Type B pancreatic cell (in vitro differentiated cells): Measurements from ENCODE around the gene KIF26B. TPM values are rescaled to one million over a fixed set of nuclear protein-coding genes. Genes with fewer than 3 reads are reported as not detected.
"Not testable (repeated sequence)": the region's sequence is repeated elsewhere in the genome, so short reads cannot be mapped to it uniquely, and the experiment has no call there.

Source experiments
- DNase-seq: peaks from one replicate; pipeline ENCODE4 v3.0.0; 2021; ENCODE audit warnings: mixed read lengths; ENCODE audit not compliant: unreplicated experiment; ENCODE audit errors: extremely low spot score
- H3K27ac Mint-ChIP-seq: 2 replicates; pipeline ENCODE4 v1.8.0; 2021; ENCODE audit warnings: mild to moderate bottlenecking, mixed read lengths
- H3K27me3 Mint-ChIP-seq: 2 replicates; pipeline ENCODE4 v1.8.0; 2021; ENCODE audit warnings: mixed read lengths
- H3K36me3 Mint-ChIP-seq: 2 replicates; pipeline ENCODE4 v1.8.0; 2021; ENCODE audit warnings: mixed read lengths
- H3K4me1 Mint-ChIP-seq: one replicate; pipeline ENCODE4 v1.8.0; 2021; ENCODE audit warnings: mixed read lengths; ENCODE audit not compliant: unreplicated experiment
- H3K4me3 Mint-ChIP-seq: 2 replicates; pipeline ENCODE4 v1.8.0; 2021; ENCODE audit warnings: mild to moderate bottlenecking, mixed read lengths
- H3K9me3 Mint-ChIP-seq: 2 replicates; pipeline ENCODE4 v1.8.0; 2021; ENCODE audit warnings: mixed read lengths
- CTCF ChIP-seq: fragments of 200-600 bp; sonication (generic); conservative IDR thresholded peaks from 2 replicates; pipeline ENCODE4 v1.5.0; 2021; ENCODE audit warnings: antibody characterized with exemption, mild to moderate bottlenecking
- total RNA-seq: library from RNA; stranded (reverse); gene quantifications from 2 replicates; pipeline ENCODE4 v1.2.1, GENCODE V29; 2021; ENCODE audit warnings: low replicate concordance

KIF26B gene
- total RNA-seq, 1 donor from 2014 or later = 22.1 TPM

DNA sequence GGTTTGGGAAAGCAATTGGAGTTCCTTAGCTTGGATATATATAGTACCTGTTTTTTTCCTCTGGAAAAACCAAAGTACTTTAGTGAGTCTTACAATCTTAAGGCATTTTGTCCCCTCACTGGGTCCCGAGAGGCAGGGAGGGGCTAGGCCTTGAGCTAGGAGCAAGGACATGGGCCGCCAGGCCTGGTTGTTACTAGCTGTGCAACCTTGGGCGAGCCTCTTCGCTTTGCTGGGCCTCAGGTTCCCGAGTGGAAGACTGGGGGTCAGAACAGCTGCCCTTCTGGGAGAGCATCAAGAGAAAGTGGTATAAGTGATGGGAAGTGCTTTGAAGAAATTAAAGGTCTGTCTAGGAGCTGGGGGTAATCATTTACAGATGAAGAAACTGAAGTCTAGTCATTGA lies 553.2 kb downstream of the KIF26B start:
- Mint-ChIP-seq H3K9me3 (no peaks in the 10 kb centered on the region), H3K4me1 (no peaks in the 10 kb centered on the region), H3K27ac (no peak overlapping the region), H3K36me3 (peaks cover 4% of the 10 kb centered on the region), H3K27me3 (no peaks in the 10 kb centered on the region), H3K4me3 (no peak overlapping the region)
- no peak for TF ChIP-seq CTCF
- DNase-seq = no peak

DNA sequence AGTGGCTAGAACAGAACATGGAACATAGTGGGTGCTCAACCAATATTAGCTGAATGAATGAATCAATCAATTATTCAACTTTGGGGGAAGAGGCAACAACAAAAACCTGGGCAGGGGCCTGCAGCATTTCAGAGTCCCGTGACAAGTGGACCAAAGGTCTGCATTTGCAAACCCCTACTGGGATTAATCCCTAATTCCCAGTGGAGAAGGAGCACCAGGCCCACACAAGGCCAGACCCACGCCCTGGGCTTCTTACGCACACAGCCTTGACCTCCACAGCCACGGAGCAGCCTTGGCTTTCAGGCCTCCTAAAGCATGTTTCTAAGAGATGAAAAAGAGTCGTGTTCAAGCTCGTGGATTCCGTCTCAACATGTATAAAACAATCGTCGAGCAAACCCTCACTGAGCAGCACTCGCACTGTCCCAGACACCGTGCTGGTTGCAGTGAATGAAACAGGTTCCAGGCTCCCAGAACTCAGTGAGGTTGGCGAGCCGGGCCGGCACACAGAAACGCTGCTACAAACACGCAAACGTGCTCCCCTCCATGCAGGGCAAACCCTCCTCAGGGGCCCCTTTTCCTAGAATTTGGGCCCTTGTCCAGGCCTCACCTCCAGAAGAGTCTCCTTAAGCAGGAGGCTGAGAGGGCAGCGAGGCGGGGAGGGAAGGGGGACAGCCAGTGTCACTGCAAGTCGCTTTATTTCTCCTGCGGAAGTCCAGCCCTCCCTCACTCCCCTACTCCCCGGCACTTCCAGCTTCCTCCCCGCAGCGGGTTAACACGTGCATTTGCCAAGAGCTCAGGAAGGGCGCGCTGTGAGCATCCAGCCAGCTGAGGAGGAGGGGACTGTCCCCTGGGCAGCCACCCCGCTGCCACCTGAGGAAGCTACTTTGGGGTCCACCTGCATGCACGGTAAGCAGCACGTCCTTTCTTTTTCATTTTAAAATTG lies 556.4 kb downstream of the KIF26B start:
- Mint-ChIP-seq H3K27me3 (no peaks in the 10 kb centered on the region), H3K4me1 (peaks cover 4% of the 10 kb centered on the region), H3K36me3 (no peaks in the 10 kb centered on the region), H3K9me3 (no peaks in the 10 kb centered on the region), H3K4me3 (no peak overlapping the region), H3K27ac (no peak overlapping the region)
- DNase-seq = no peak
- no peak for TF ChIP-seq CTCF

DNA sequence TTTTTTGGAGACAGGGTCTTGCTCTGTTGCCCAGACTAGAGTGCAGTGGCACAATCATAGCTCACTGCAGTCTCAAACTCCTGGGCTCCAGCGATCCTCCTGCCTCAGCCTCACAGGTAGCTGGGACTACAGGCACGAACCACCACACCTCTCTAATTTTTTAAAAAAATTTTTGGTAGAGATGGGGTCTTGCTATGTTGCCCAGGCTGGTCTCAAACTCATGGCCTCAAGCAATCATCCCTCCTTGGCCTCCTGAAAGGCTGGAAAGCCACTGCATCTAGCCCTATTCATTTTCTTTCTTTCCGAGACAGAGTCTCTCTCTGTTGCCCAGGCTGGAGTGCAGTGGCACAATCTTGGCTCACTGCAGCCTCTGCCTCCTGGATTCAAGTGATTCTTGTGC lies 559.2 kb downstream of the KIF26B start:
- not testable (repeated sequence) for H3K27me3 Mint-ChIP-seq, H3K4me1 Mint-ChIP-seq, H3K4me3 Mint-ChIP-seq, H3K9me3 Mint-ChIP-seq, H3K27ac Mint-ChIP-seq, DNase-seq, H3K36me3 Mint-ChIP-seq

DNA sequence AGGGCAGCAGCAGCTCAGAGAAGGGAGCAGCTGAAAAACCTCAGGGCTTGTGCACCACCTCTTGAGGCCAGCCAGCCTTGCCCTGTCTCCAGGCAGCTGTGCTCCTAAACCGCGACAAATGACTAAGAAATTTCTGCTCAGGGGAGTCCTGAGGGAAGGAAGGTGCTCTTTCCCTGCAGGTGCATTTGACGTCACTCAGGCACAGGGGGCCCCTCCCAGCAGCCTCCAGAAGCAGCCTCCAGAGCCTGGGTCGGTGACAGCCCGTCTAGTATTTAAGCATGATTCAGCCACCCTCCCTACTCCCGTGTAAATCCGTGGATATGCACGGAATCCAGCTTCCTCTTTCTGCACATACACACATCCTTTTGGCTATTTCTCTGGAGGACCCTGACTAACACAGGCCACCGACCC lies 560.5 kb downstream of the KIF26B start:
- Mint-ChIP-seq H3K36me3 (no peaks in the 10 kb centered on the region), H3K27me3 (no peaks in the 10 kb centered on the region), H3K4me3 (no peak overlapping the region), H3K9me3 (no peaks in the 10 kb centered on the region), H3K4me1 (peaks cover 4% of the 10 kb centered on the region), H3K27ac (no peak overlapping the region)
- TF ChIP-seq CTCF = no peak
- DNase-seq = no peak

DNA sequence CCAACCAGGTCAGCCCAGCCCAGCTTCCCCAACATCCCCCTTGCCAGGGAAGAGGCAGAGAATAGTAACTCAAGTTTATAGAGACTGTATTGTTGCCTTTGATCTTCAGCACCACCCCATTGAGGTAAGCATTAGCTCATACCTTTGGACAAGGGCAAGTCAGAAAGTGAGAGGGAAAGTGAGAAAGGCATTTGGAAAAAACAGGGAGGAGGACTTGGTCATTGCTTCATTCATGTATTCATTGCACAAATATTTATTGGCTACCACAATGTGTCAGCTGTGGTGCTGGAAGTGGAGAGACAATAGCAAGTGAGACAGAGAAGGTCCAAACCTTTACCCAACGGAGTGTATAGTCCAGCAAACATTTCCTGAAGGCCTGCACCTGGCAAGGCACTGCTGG lies 561.2 kb downstream of the KIF26B start:
- Mint-ChIP-seq H3K9me3 (no peaks in the 10 kb centered on the region), H3K27me3 (no peaks in the 10 kb centered on the region), H3K27ac (no peak overlapping the region), H3K4me1 (peaks cover 4% of the 10 kb centered on the region), H3K4me3 (no peak overlapping the region), H3K36me3 (no peaks in the 10 kb centered on the region)
- DNase-seq = no peak
- TF ChIP-seq CTCF = no peak

GRCh38 chr1:245716561-245716960 lies 561.8 kb downstream of the KIF26B start:
- DNase-seq = no peak
- Mint-ChIP-seq H3K36me3 (no peaks in the 10 kb centered on the region), H3K4me1 (peaks cover 4% of the 10 kb centered on the region), H3K27ac (no peak overlapping the region), H3K9me3 (no peaks in the 10 kb centered on the region), H3K27me3 (no peaks in the 10 kb centered on the region), H3K4me3 (no peak overlapping the region)
- TF ChIP-seq CTCF = no peak
